ENCODE results near the gene MEX3A. TPM values are rescaled to one million over a fixed set of nuclear protein-coding genes. Genes with fewer than 3 reads are reported as not detected.
A peak's percentile ranks its signal among the peaks of the same experiment; 100 is the strongest.

MEX3A gene
- total RNA-seq, 3 donors from 2014 or later: 0.50 to 0.66 (median 0.57) TPM

GRCh38 chr1:156070548-156070947 is 11.7 kb downstream of the MEX3A start:
- ATAC-seq (no peak), DNase-seq (no peak)
- Mint-ChIP-seq H3K9me3 (no peaks in the 10 kb centered on the region), H3K36me3 (ENCODE audit: insufficient read depth) (no peaks in the 10 kb centered on the region), H3K4me1 (ENCODE audit: low read depth) (peaks cover 2% of the 10 kb centered on the region), H3K4me3 (no peak overlapping the region), H3K27me3 (ENCODE audit: low read depth) (no peaks in the 10 kb centered on the region)

- no peaks in the 10 kb centered on the region for H3K36me3 Mint-ChIP-seq (ENCODE audit: insufficient read depth)
- no peaks in the 10 kb centered on the region for H3K9me3 Mint-ChIP-seq
- DNase-seq (no peak), ATAC-seq (no peak)
- H3K27me3 Mint-ChIP-seq (ENCODE audit: low read depth): no peaks in the 10 kb centered on the region
- H3K4me1 Mint-ChIP-seq (ENCODE audit: low read depth): peaks cover 8% of the 10 kb centered on the region
- no peak overlapping the region for H3K4me3 Mint-ChIP-seq
Observed at GRCh38 chr1:156069490-156070455, 12.5 kb downstream of the MEX3A start.

GRCh38 chr1:156067262-156067661 is 15.0 kb downstream of the MEX3A start:
- Mint-ChIP-seq H3K4me3 (no peak overlapping the region), H3K9me3 (no peaks in the 10 kb centered on the region), H3K27me3 (ENCODE audit: low read depth) (no peaks in the 10 kb centered on the region), H3K4me1 (ENCODE audit: low read depth) (peaks cover 8% of the 10 kb centered on the region), H3K36me3 (ENCODE audit: insufficient read depth) (no peaks in the 10 kb centered on the region)
- DNase-seq (no peak), ATAC-seq (no peak)

GRCh38 chr1:156065871-156066270 is 16.4 kb downstream of the MEX3A start:
- H3K36me3 Mint-ChIP-seq (ENCODE audit: insufficient read depth): no peaks in the 10 kb centered on the region
- ATAC-seq (no peak), DNase-seq (no peak)
- peaks cover 9% of the 10 kb centered on the region for H3K4me1 Mint-ChIP-seq (ENCODE audit: low read depth)
- H3K27me3 Mint-ChIP-seq (ENCODE audit: low read depth): no peaks in the 10 kb centered on the region
- H3K4me3 Mint-ChIP-seq: no peak overlapping the region
- H3K9me3 Mint-ChIP-seq: no peaks in the 10 kb centered on the region

GRCh38 chr1:156065212-156065611 is 17.1 kb downstream of the MEX3A start:
- Mint-ChIP-seq H3K9me3 (no peaks in the 10 kb centered on the region), H3K27me3 (ENCODE audit: low read depth) (no peaks in the 10 kb centered on the region), H3K4me3 (no peak overlapping the region), H3K4me1 (ENCODE audit: low read depth) (peaks cover 9% of the 10 kb centered on the region), H3K36me3 (ENCODE audit: insufficient read depth) (no peaks in the 10 kb centered on the region)
- DNase-seq: no peak
- peak; percentile 20 to 48 for ATAC-seq

GRCh38 chr1:156064615-156065014 is 17.6 kb downstream of the MEX3A start:
- peaks cover 9% of the 10 kb centered on the region for H3K4me1 Mint-ChIP-seq (ENCODE audit: low read depth)
- H3K4me3 Mint-ChIP-seq: no peak overlapping the region
- DNase-seq (no peak), ATAC-seq (peak; percentile 68 to 70)
- no peaks in the 10 kb centered on the region for H3K36me3 Mint-ChIP-seq (ENCODE audit: insufficient read depth)
- no peaks in the 10 kb centered on the region for H3K27me3 Mint-ChIP-seq (ENCODE audit: low read depth)
- H3K9me3 Mint-ChIP-seq: no peaks in the 10 kb centered on the region

- H3K4me3 Mint-ChIP-seq: no peak overlapping the region
- peaks cover 9% of the 10 kb centered on the region for H3K4me1 Mint-ChIP-seq (ENCODE audit: low read depth)
Observed at GRCh38 chr1:156063997-156064285, 18.3 kb downstream of the MEX3A start.

GRCh38 chr1:156062189-156062588 is 20.1 kb downstream of the MEX3A start:
- Mint-ChIP-seq H3K36me3 (ENCODE audit: insufficient read depth) (no peaks in the 10 kb centered on the region), H3K4me3 (no peak overlapping the region), H3K9me3 (no peaks in the 10 kb centered on the region), H3K4me1 (ENCODE audit: low read depth) (peaks cover 9% of the 10 kb centered on the region), H3K27me3 (ENCODE audit: low read depth) (no peaks in the 10 kb centered on the region)
- no peak for ATAC-seq
- DNase-seq: no peak

More at GRCh38 chr1:156063997-156064285, 18.3 kb downstream of the MEX3A start:
- H3K36me3 Mint-ChIP-seq (ENCODE audit: insufficient read depth): no peaks in the 10 kb centered on the region
- H3K9me3 Mint-ChIP-seq: no peaks in the 10 kb centered on the region
- DNase-seq (no peak), ATAC-seq (no peak)
- no peaks in the 10 kb centered on the region for H3K27me3 Mint-ChIP-seq (ENCODE audit: low read depth)

GRCh38 chr1:156060937-156061636 is 21.2 kb downstream of the MEX3A start, which contains the start of gene RAB25:
RAB25 (plus strand) TSS chr1:156061160; CDS start chr1:156061401, 241 bp downstream.
- no peak for ATAC-seq

GRCh38 chr1:156056326-156056849 is 25.9 kb downstream of the MEX3A start:
- DNase-seq: no peak
- Mint-ChIP-seq H3K4me1 (ENCODE audit: low read depth) (peaks cover 27% of the 10 kb centered on the region), H3K9me3 (no peaks in the 10 kb centered on the region), H3K4me3 (no peak overlapping the region), H3K27me3 (ENCODE audit: low read depth) (no peaks in the 10 kb centered on the region), H3K36me3 (ENCODE audit: insufficient read depth) (no peaks in the 10 kb centered on the region)
- no peak for ATAC-seq

More at GRCh38 chr1:156060937-156061636, 21.2 kb downstream of the MEX3A start, which contains the start of gene RAB25:
- DNase-seq: no peak
- Mint-ChIP-seq H3K9me3 (no peaks in the 10 kb centered on the region), H3K27me3 (ENCODE audit: low read depth) (no peaks in the 10 kb centered on the region), H3K4me3 (no peak within 1 kb of the TSS), H3K36me3 (ENCODE audit: insufficient read depth) (no peaks in the 10 kb centered on the region), H3K4me1 (ENCODE audit: low read depth) (peaks cover 10% of the 10 kb centered on the region)

- DNase-seq (no peak), ATAC-seq (no peak)
- Mint-ChIP-seq H3K27me3 (ENCODE audit: low read depth) (no peaks in the 10 kb centered on the region), H3K4me3 (peak overlapping the region; percentile 97), H3K9me3 (no peaks in the 10 kb centered on the region), H3K4me1 (ENCODE audit: low read depth) (peaks cover 25% of the 10 kb centered on the region), H3K36me3 (ENCODE audit: insufficient read depth) (no peaks in the 10 kb centered on the region)
Observed at GRCh38 chr1:156055281-156056048, 26.8 kb downstream of the MEX3A start.

- DNase-seq (peak; percentile 94), ATAC-seq (peak; percentile 79 to 82)
- Mint-ChIP-seq H3K36me3 (ENCODE audit: insufficient read depth) (peaks cover 3% of the 10 kb centered on the region), H3K9me3 (no peaks in the 10 kb centered on the region), H3K4me1 (ENCODE audit: low read depth) (peaks cover 25% of the 10 kb centered on the region), H3K27me3 (ENCODE audit: low read depth) (no peaks in the 10 kb centered on the region), H3K4me3 (peak within 1 kb of the TSS; percentile 97)
Observed at GRCh38 chr1:156054500-156055280, 27.6 kb downstream of the MEX3A start, which contains the start of gene LAMTOR2. LAMTOR2 (plus strand) TSS chr1:156054782; CDS start chr1:156054890, 108 bp downstream.

- DNase-seq: peak; percentile 83
- H3K4me1 Mint-ChIP-seq (ENCODE audit: low read depth): peaks cover 25% of the 10 kb centered on the region
- peak; percentile 65 to 68 for ATAC-seq
- H3K36me3 Mint-ChIP-seq (ENCODE audit: insufficient read depth): peaks cover 7% of the 10 kb centered on the region
- H3K9me3 Mint-ChIP-seq: no peaks in the 10 kb centered on the region
- no peaks in the 10 kb centered on the region for H3K27me3 Mint-ChIP-seq (ENCODE audit: low read depth)
- H3K4me3 Mint-ChIP-seq: peak within 1 kb of the TSS; percentile 97
Observed at GRCh38 chr1:156053768-156054499, 28.3 kb downstream of the MEX3A start, which contains the start of gene UBQLN4. UBQLN4 (minus strand) TSS chr1:156053798; CDS start chr1:156053701, 97 bp downstream.
